HEK293T (cell line): ENCODE measurements around the gene SYNJ1.

ENCODE experiments used
- ARNT ChIP-seq: fragments of 450-650 bp; IDR thresholded peaks from 2 replicates; pipeline ENCODE4 v1.6.1; 2017; ENCODE audit warnings: mild to moderate bottlenecking
- BHLHE40 ChIP-seq: fragments of 450-650 bp; IDR thresholded peaks from 2 replicates; pipeline ENCODE4 v1.6.1; 2016; ENCODE audit warnings: mild to moderate bottlenecking, moderate library complexity, borderline replicate concordance
- ELF4 ChIP-seq: fragments of 450-650 bp; IDR thresholded peaks from 2 replicates; pipeline ENCODE4 v1.6.1; 2017; ENCODE audit warnings: antibody characterized with exemption
- FOXA1 ChIP-seq: fragments of 450-650 bp; IDR thresholded peaks from 2 replicates; pipeline ENCODE4 v1.6.1; 2016; ENCODE audit warnings: mild to moderate bottlenecking
- FOXK2 ChIP-seq: fragments of 450-650 bp; IDR thresholded peaks from 2 replicates; pipeline ENCODE4 v1.6.1; 2016; ENCODE audit warnings: mild to moderate bottlenecking
- FOXM1 ChIP-seq: fragments of 450-650 bp; IDR thresholded peaks from 2 replicates; pipeline ENCODE4 v1.6.1; 2017; ENCODE audit warnings: mild to moderate bottlenecking, borderline replicate concordance
- HDGF ChIP-seq: fragments of 450-650 bp; IDR thresholded peaks from 2 replicates; pipeline ENCODE4 v1.6.1; 2017; ENCODE audit warnings: antibody characterized with exemption, borderline replicate concordance
- L3MBTL2 ChIP-seq: fragments of 450-650 bp; conservative IDR thresholded peaks from 2 replicates; pipeline ENCODE4 v1.6.1; 2016; ENCODE audit warnings: mild to moderate bottlenecking
- NFRKB ChIP-seq: fragments of 450-650 bp; IDR thresholded peaks from 2 replicates; pipeline ENCODE4 v1.6.1; 2016; ENCODE audit warnings: mild to moderate bottlenecking, moderate library complexity
- PKNOX1 ChIP-seq: fragments of 450-650 bp; IDR thresholded peaks from 2 replicates; pipeline ENCODE4 v1.6.1; 2016
- SP1 ChIP-seq: fragments of 450-650 bp; IDR thresholded peaks from 2 replicates; pipeline ENCODE4 v1.6.1; 2017
- SUZ12 ChIP-seq: fragments of 450-650 bp; IDR thresholded peaks from 2 replicates; pipeline ENCODE4 v1.6.1; 2016; ENCODE audit warnings: mild to moderate bottlenecking
- TARDBP ChIP-seq: fragments of 450-650 bp; IDR thresholded peaks from 2 replicates; pipeline ENCODE4 v1.6.1; 2016
- ZNF384 ChIP-seq: fragments of 450-650 bp; IDR thresholded peaks from 2 replicates; pipeline ENCODE4 v1.6.1; 2016

- TF ChIP-seq FOXA1: no peak
- TF ChIP-seq SP1: no peak
- TF ChIP-seq BHLHE40: no peak
- no peak for TF ChIP-seq PKNOX1
- no peak for TF ChIP-seq ZNF384
- no peak for TF ChIP-seq HDGF
- no peak for TF ChIP-seq TARDBP
- no peak for TF ChIP-seq FOXM1
- no peak for TF ChIP-seq FOXK2
- TF ChIP-seq NFRKB: no peak
- TF ChIP-seq SUZ12: no peak
- no peak for TF ChIP-seq L3MBTL2
- TF ChIP-seq ELF4: no peak
- TF ChIP-seq ARNT: no peak
Measured at GRCh38 chr21:32581732-32582131, 146.1 kb downstream of the SYNJ1 start.
